Ishikawa (cell line): Measurements from ENCODE around the gene THADA.

Experiments used
- EP300 ChIP-seq: IDR thresholded peaks from 2 replicates; pipeline ENCODE4 v1.6.1; 2012; ENCODE audit warnings: borderline replicate concordance
- FOXM1 ChIP-seq: IDR thresholded peaks from 2 replicates; pipeline ENCODE4 v1.6.1; 2012; ENCODE audit warnings: low read depth, borderline replicate concordance
- REST ChIP-seq: IDR thresholded peaks from 2 replicates; pipeline ENCODE4 v1.6.1; 2012; ENCODE audit warnings: low read depth, mild to moderate bottlenecking
- TAF1 ChIP-seq: IDR thresholded peaks from 2 replicates; pipeline ENCODE4 v1.6.1; 2012; ENCODE audit warnings: low read depth, mild to moderate bottlenecking
- TEAD4 ChIP-seq: IDR thresholded peaks from 2 replicates; pipeline ENCODE4 v1.6.1; 2012
- USF1 ChIP-seq: IDR thresholded peaks from 2 replicates; pipeline ENCODE4 v1.6.1; 2012
- YY1 ChIP-seq: IDR thresholded peaks from 2 replicates; pipeline ENCODE4 v1.6.1; 2012; ENCODE audit warnings: low read depth

- TF ChIP-seq TAF1 (no peak), TEAD4 (no peak), EP300 (no peak), REST (no peak), YY1 (no peak), USF1 (no peak), FOXM1 (no peak)
These were observed 250.0 kb downstream of the THADA start for GRCh38 chr2:43345872-43346271.
